Neural cell (in vitro differentiated cells): Measurements from ENCODE around the gene SLC10A3. TPM values are rescaled to one million over a fixed set of nuclear protein-coding genes. Genes with fewer than 3 reads are reported as not detected.
A peak's percentile ranks its signal among the peaks of the same experiment; 100 is the strongest.

ENCODE experiments used
- H2AFZ ChIP-seq: fragments of 200-600, 300-800 bp; sonication (generic), shearing (Covaris generic); 2 replicates; pipeline ENCODE4 v1.6.0; 2014; ENCODE audit warnings: low read depth, mild to moderate bottlenecking, antibody characterized with exemption, low read length, moderate library complexity
- H3F3A ChIP-seq: fragments of 200-600 bp; shearing (Covaris generic); 2 replicates; pipeline ENCODE4 v1.6.1; 2016; ENCODE audit warnings: mild to moderate bottlenecking, moderate library complexity, mixed read lengths, antibody characterized with exemption, low read length; ENCODE audit not compliant: insufficient read depth, poor library complexity, severe bottlenecking
- H3K27ac ChIP-seq: fragments of 200-600, 300-800 bp; sonication (generic), shearing (Covaris generic); 2 replicates; pipeline ENCODE4 v1.5.1; 2014; ENCODE audit warnings: mild to moderate bottlenecking, low read length, moderate library complexity
- H3K27me3 ChIP-seq: fragments of 300-800, 200-600 bp; sonication (generic), shearing (Covaris generic); 2 replicates; pipeline ENCODE4 v1.6.0; 2014; ENCODE audit warnings: mild to moderate bottlenecking, low read depth, low read length, moderate library complexity; ENCODE audit not compliant: insufficient read depth
- H3K36me3 ChIP-seq: fragments of 300-800, 200-600 bp; sonication (generic), shearing (Covaris generic); 2 replicates; pipeline ENCODE4 v1.5.1; 2014; ENCODE audit warnings: mild to moderate bottlenecking, antibody characterized with exemption, low read length, moderate library complexity; ENCODE audit not compliant: insufficient read depth
- H3K4me2 ChIP-seq: fragments of 300-800, 200-600 bp; sonication (generic), shearing (Covaris generic); 2 replicates; pipeline ENCODE4 v1.6.0; 2014; ENCODE audit warnings: mild to moderate bottlenecking, low read length
- H3K4me3 ChIP-seq: fragments of 300-800, 200-600 bp; sonication (generic), shearing (Covaris generic); 2 replicates; pipeline ENCODE4 v1.5.1; 2014; ENCODE audit warnings: mild to moderate bottlenecking, low read length, moderate library complexity
- H3K79me2 ChIP-seq: fragments of 200-600 bp; shearing (Covaris generic); replicated peaks from 2 replicates; pipeline ENCODE4 v1.6.0; 2014; ENCODE audit warnings: mild to moderate bottlenecking, low read length, moderate library complexity; ENCODE audit not compliant: insufficient read depth
- H3K9ac ChIP-seq: fragments of 300-800, 200-600 bp; sonication (generic), shearing (Covaris generic); 2 replicates; pipeline ENCODE4 v1.6.1; 2016; ENCODE audit warnings: mild to moderate bottlenecking, low read length, mixed read lengths
- H3K9me2 ChIP-seq: fragments of 200-600 bp; shearing (Covaris generic); 2 replicates; pipeline ENCODE4 v1.6.1; 2016; ENCODE audit warnings: mild to moderate bottlenecking, low read length, mixed read lengths; ENCODE audit not compliant: insufficient read depth
- H3K9me3 ChIP-seq: fragments of 200-600, 300-800 bp; sonication (generic), shearing (Covaris generic); 2 replicates; pipeline ENCODE4 v1.6.1; 2016; ENCODE audit warnings: mild to moderate bottlenecking, mixed run types, low read length, moderate library complexity, mixed read lengths
- H4K20me1 ChIP-seq: fragments of 200-600 bp; shearing (Covaris generic); 2 replicates; pipeline ENCODE4 v1.6.1; 2016; ENCODE audit warnings: mild to moderate bottlenecking, mixed run types; ENCODE audit not compliant: insufficient read depth
- EP300 ChIP-seq: fragments of 450-650 bp; conservative IDR thresholded peaks from 2 replicates; pipeline ENCODE4 v1.6.1; 2014; ENCODE audit warnings: antibody characterized with exemption, mild to moderate bottlenecking, moderate library complexity; ENCODE audit not compliant: poor library complexity, severe bottlenecking
- EZH2 ChIP-seq: fragments of 200-600, 300-800 bp; shearing (Covaris generic), sonication (generic); IDR thresholded peaks from 2 replicates; pipeline ENCODE4 v1.6.1; 2014; ENCODE audit warnings: antibody characterized with exemption, low read length, borderline replicate concordance, mild to moderate bottlenecking; ENCODE audit not compliant: insufficient read depth, poor library complexity, severe bottlenecking
- MXI1 ChIP-seq: fragments of 450-650 bp; conservative IDR thresholded peaks from 2 replicates; pipeline ENCODE4 v1.6.1; 2014; ENCODE audit warnings: antibody characterized with exemption, mild to moderate bottlenecking; ENCODE audit not compliant: poor library complexity, severe bottlenecking
- POLR2AphosphoS5 ChIP-seq: IDR thresholded peaks from 2 replicates; pipeline ENCODE4 v1.6.1; 2012
- RAD21 ChIP-seq: fragments of 450-650 bp; conservative IDR thresholded peaks from 2 replicates; pipeline ENCODE4 v1.6.1; 2014; ENCODE audit warnings: antibody characterized with exemption, mild to moderate bottlenecking, moderate library complexity
- SMC3 ChIP-seq: fragments of 450-650 bp; conservative IDR thresholded peaks from 2 replicates; pipeline ENCODE4 v1.6.1; 2014; ENCODE audit warnings: antibody characterized with exemption, mild to moderate bottlenecking, moderate library complexity; ENCODE audit not compliant: poor library complexity
- TAF1 ChIP-seq: IDR thresholded peaks from 2 replicates; pipeline ENCODE4 v1.6.1; 2012; ENCODE audit warnings: low read depth
- polyA plus RNA-seq: library from polyadenylated mRNA; depleted of rRNA; stranded (reverse); fragments of >200 nt; gene quantifications from 2 replicates; pipeline ENCODE4 v1.2.3, GENCODE V29; 2014
- TF ChIP-seq, protein P1 (sequence below): IDR thresholded peaks from 2 replicates; pipeline ENCODE4 v1.6.1; 2012; ENCODE audit warnings: borderline replicate concordance
- TF ChIP-seq, protein P2 (sequence below): fragments of 450-650 bp; IDR thresholded peaks from 2 replicates; pipeline ENCODE4 v1.5.1; 2014; ENCODE audit warnings: antibody characterized with exemption, mild to moderate bottlenecking, moderate library complexity; ENCODE audit not compliant: poor library complexity, severe bottlenecking

SLC10A3 gene
- polyA plus RNA-seq, 1 donor from 2014 or later = 2.7 TPM

DNA sequence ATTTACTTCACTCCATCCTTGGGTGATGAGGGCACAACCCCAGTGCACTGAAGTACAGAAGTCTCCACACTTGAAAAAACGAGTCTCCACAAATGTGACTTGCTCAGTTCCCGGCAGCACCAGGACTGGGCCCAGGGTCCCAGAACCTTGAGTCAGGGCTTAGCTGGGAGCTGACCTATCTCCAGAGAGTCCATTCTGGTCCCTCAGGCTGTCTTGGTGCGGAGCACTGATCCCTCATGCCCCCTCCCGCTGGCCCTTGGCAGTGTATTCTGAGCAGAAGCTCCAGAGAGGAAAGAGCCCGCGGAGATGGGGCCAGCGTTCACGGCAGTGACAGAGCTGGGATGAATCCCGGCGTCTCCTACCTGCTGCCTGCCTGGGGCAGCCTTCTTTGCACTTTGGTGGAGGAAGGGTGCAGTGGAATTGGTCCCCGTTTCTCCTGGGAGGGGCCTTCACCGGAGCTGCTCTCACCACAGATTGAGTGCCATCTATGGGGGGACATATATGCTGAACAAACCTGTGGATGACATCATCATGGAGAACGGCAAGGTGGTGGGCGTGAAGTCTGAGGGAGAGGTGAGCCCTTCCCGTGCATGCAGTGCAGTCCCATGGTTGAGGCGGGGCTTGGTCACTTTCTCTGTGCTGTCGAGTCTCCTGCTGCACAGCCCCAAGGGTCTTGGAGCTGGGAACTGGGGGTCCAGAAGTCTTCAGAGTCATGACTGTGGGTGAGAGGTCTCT is 49.6 kb downstream of the SLC10A3 start:
- no peaks in the 10 kb centered on the region for H4K20me1 ChIP-seq
- no peak overlapping the region for H3K4me3 ChIP-seq
- H3K9me2 ChIP-seq = no peaks in the 10 kb centered on the region
- H2AFZ ChIP-seq = no peak overlapping the region
- no peaks in the 10 kb centered on the region for H3F3A ChIP-seq
- no peaks in the 10 kb centered on the region for H3K9me3 ChIP-seq
- TF ChIP-seq, protein P1, sequence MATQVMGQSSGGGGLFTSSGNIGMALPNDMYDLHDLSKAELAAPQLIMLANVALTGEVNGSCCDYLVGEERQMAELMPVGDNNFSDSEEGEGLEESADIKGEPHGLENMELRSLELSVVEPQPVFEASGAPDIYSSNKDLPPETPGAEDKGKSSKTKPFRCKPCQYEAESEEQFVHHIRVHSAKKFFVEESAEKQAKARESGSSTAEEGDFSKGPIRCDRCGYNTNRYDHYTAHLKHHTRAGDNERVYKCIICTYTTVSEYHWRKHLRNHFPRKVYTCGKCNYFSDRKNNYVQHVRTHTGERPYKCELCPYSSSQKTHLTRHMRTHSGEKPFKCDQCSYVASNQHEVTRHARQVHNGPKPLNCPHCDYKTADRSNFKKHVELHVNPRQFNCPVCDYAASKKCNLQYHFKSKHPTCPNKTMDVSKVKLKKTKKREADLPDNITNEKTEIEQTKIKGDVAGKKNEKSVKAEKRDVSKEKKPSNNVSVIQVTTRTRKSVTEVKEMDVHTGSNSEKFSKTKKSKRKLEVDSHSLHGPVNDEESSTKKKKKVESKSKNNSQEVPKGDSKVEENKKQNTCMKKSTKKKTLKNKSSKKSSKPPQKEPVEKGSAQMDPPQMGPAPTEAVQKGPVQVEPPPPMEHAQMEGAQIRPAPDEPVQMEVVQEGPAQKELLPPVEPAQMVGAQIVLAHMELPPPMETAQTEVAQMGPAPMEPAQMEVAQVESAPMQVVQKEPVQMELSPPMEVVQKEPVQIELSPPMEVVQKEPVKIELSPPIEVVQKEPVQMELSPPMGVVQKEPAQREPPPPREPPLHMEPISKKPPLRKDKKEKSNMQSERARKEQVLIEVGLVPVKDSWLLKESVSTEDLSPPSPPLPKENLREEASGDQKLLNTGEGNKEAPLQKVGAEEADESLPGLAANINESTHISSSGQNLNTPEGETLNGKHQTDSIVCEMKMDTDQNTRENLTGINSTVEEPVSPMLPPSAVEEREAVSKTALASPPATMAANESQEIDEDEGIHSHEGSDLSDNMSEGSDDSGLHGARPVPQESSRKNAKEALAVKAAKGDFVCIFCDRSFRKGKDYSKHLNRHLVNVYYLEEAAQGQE = no peak
- no peak for TF ChIP-seq TAF1
- no peak for TF ChIP-seq POLR2AphosphoS5
- no peak for TF ChIP-seq EP300
- TF ChIP-seq MXI1 = no peak
- TF ChIP-seq SMC3 = no peak
- no peak for TF ChIP-seq EZH2
- TF ChIP-seq, protein P2, sequence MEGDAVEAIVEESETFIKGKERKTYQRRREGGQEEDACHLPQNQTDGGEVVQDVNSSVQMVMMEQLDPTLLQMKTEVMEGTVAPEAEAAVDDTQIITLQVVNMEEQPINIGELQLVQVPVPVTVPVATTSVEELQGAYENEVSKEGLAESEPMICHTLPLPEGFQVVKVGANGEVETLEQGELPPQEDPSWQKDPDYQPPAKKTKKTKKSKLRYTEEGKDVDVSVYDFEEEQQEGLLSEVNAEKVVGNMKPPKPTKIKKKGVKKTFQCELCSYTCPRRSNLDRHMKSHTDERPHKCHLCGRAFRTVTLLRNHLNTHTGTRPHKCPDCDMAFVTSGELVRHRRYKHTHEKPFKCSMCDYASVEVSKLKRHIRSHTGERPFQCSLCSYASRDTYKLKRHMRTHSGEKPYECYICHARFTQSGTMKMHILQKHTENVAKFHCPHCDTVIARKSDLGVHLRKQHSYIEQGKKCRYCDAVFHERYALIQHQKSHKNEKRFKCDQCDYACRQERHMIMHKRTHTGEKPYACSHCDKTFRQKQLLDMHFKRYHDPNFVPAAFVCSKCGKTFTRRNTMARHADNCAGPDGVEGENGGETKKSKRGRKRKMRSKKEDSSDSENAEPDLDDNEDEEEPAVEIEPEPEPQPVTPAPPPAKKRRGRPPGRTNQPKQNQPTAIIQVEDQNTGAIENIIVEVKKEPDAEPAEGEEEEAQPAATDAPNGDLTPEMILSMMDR = no peak
- no peak for TF ChIP-seq RAD21
- no peak overlapping the region for H3K9ac ChIP-seq
- H3K27me3 ChIP-seq = no peaks in the 10 kb centered on the region
- no peak overlapping the region for H3K4me2 ChIP-seq
- H3K27ac ChIP-seq = no peak overlapping the region
- peaks cover 23% of the 10 kb centered on the region for H3K79me2 ChIP-seq
- H3K36me3 ChIP-seq = no peaks in the 10 kb centered on the region

DNA sequence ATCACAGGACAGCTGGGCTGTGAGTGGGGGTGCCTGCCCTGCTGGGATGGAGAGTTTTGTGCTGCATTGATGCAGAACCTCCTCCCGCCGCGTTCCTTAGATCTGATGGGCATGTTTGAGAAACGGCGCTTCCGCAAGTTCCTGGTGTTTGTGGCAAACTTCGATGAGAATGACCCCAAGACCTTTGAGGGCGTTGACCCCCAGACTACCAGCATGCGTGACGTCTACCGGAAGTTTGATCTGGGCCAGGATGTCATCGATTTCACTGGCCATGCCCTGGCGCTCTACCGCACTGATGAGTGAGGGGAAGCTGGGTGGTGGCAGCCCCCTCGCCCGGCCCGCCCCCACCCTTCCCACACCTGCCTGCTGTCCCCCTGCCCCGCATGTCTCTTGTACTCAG is 50.6 kb downstream of the SLC10A3 start:
- Histone ChIP-seq H3F3A (no peaks in the 10 kb centered on the region), H3K27ac (no peak overlapping the region), H3K4me2 (no peak overlapping the region), H3K36me3 (no peaks in the 10 kb centered on the region), H3K9me3 (no peaks in the 10 kb centered on the region), H3K9me2 (no peaks in the 10 kb centered on the region), H3K79me2 (peaks cover 20% of the 10 kb centered on the region), H3K4me3 (peak overlapping the region; percentile 13), H3K9ac (no peak overlapping the region), H4K20me1 (no peaks in the 10 kb centered on the region), H3K27me3 (no peaks in the 10 kb centered on the region), H2AFZ (no peak overlapping the region)
- TF ChIP-seq MXI1 (no peak), POLR2AphosphoS5 (no peak), EZH2 (no peak), EP300 (no peak), RAD21 (no peak), SMC3 (no peak), TAF1 (no peak)
- TF ChIP-seq, protein P2 = no peak
